Activated CD4-positive, alpha-beta memory T cell treated with anti-CD3 and anti-CD28 coated beads, Interleukin-2, amount 10 ng/mL, durations not matched to agents 7 days and 5 days (primary cell): ENCODE data around the gene SPOCK2. TPM values are rescaled to one million over a fixed set of nuclear protein-coding genes. Genes with fewer than 3 reads are reported as not detected.

Experiments
- CTCF ChIA-PET: fragments of 350-600 bp; sonication (Branson Sonifier 250); formaldehyde crosslinking; loops from one replicate; lab custom pipeline; 2021; ENCODE audit warnings: antibody characterized with exemption, inconsistent platforms; lab: Charles Lee
- POLR2A ChIA-PET: fragments of 350-600 bp; sonication (Branson Sonifier 250); formaldehyde crosslinking; loops from one replicate; lab custom pipeline; 2021; ENCODE audit warnings: antibody characterized with exemption; lab: Charles Lee
- DNase-seq: peaks from one replicate; pipeline ENCODE4 v3.0.0-alpha.2; 2020
- H3K27ac Mint-ChIP-seq: one replicate; pipeline ENCODE4 v1.8.0; 2021; ENCODE audit warnings: mild to moderate bottlenecking, mixed read lengths
- H3K27me3 Mint-ChIP-seq: one replicate; pipeline ENCODE4 v1.8.0; 2021; ENCODE audit warnings: mixed read lengths
- H3K36me3 Mint-ChIP-seq: one replicate; pipeline ENCODE4 v1.8.0; 2021; ENCODE audit warnings: low read depth, mixed read lengths
- H3K4me1 Mint-ChIP-seq: one replicate; pipeline ENCODE4 v1.8.0; 2021; ENCODE audit warnings: mixed read lengths
- H3K4me3 Mint-ChIP-seq: one replicate; pipeline ENCODE4 v1.8.0; 2021; ENCODE audit warnings: mild to moderate bottlenecking, mixed read lengths
- H3K9me3 Mint-ChIP-seq: one replicate; pipeline ENCODE4 v1.8.0; 2021; ENCODE audit warnings: mixed read lengths
- total RNA-seq, 2 experiments: library from RNA; stranded (reverse); gene quantifications; one replicate each; pipeline ENCODE4 v1.2.3, GENCODE V29; 2021

SPOCK2 gene
- total RNA-seq, 2 experiments from 2014 or later, result 418 to 420 TPM

GRCh38 chr10:72073708-72074573, 14.4 kb downstream of the SPOCK2 start:
- Mint-ChIP-seq H3K9me3 (no peaks in the 10 kb centered on the region), H3K27ac (no peak overlapping the region), H3K4me3 (no peak overlapping the region), H3K27me3 (no peaks in the 10 kb centered on the region), H3K4me1 (peaks cover 33% of the 10 kb centered on the region), H3K36me3 (peaks cover 77% of the 10 kb centered on the region)
- no peak for DNase-seq
- CTCF ChIA-PET, result no interaction called here
- POLR2A ChIA-PET, result no interaction called here

DNA sequence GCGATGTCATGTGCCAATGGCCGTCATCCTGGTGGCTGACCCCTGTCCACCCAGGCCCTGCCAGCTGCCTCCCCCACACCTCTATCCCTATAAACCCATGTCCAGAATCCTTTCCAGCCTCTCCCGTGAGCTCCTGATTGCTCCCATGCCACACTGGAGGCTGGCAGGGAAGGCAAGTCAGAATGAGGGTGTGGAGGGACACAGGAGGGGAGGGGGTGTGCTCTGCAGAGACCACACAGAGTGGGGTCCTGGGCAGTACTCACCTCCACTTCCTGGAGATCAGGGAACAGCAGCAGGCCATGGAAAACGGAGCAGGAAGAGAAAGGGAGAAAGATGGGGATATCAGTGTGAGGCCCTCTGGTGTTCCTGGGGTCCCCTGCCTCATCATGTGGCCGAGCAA, 15.7 kb downstream of the SPOCK2 start:
- Mint-ChIP-seq H3K4me1 (peaks cover 24% of the 10 kb centered on the region), H3K27ac (no peak overlapping the region), H3K27me3 (no peaks in the 10 kb centered on the region), H3K9me3 (no peaks in the 10 kb centered on the region), H3K36me3 (peaks cover 82% of the 10 kb centered on the region), H3K4me3 (no peak overlapping the region)
- POLR2A ChIA-PET, result interaction anchor here (1.8 to 1.9 kb wide), 2 partner anchors 11 to 17 kb away, joined by 4 to 6 read pairs; no protein-coding TSS in a partner anchor
- CTCF ChIA-PET, result interaction anchor here (1.0 to 1.5 kb wide), 2 partner anchors 24 to 266 kb away, joined by 3 to 7 read pairs; no protein-coding TSS in a partner anchor
- no peak for DNase-seq

GRCh38 chr10:72072046-72072445, 16.3 kb downstream of the SPOCK2 start:
- H3K27ac Mint-ChIP-seq, result no peak overlapping the region
- H3K4me3 Mint-ChIP-seq, result no peak overlapping the region
- H3K9me3 Mint-ChIP-seq, result no peaks in the 10 kb centered on the region
- no peaks in the 10 kb centered on the region for H3K27me3 Mint-ChIP-seq
- peaks cover 18% of the 10 kb centered on the region for H3K4me1 Mint-ChIP-seq
- DNase-seq, result no peak
- POLR2A ChIA-PET, result interaction anchor here (1.8 to 1.9 kb wide), 2 partner anchors 10 to 17 kb away, joined by 4 to 6 read pairs; no protein-coding TSS in a partner anchor
- CTCF ChIA-PET, result interaction anchor here (1.0 to 1.5 kb wide), 3 partner anchors 23 to 266 kb away, joined by 3 to 7 read pairs (median 4); no protein-coding TSS in a partner anchor
- H3K36me3 Mint-ChIP-seq, result peaks cover 86% of the 10 kb centered on the region

- Mint-ChIP-seq H3K27ac (no peak overlapping the region), H3K4me1 (peaks cover 8% of the 10 kb centered on the region), H3K9me3 (no peaks in the 10 kb centered on the region), H3K27me3 (no peaks in the 10 kb centered on the region), H3K4me3 (no peak overlapping the region), H3K36me3 (peaks cover 90% of the 10 kb centered on the region)
- ChIA-PET CTCF (interaction anchor here (0.9 to 1.7 kb wide), 2 partner anchors 21 to 267 kb away, joined by 4 to 6 read pairs; no protein-coding TSS in a partner anchor), POLR2A (interaction anchor here (0.9 to 1.5 kb wide), 3 partner anchors 10 to 21 kb away, joined by 3 to 4 read pairs (median 3); no protein-coding TSS in a partner anchor)
- no peak for DNase-seq
Measured at GRCh38 chr10:72069751-72070526, 18.4 kb downstream of the SPOCK2 start.

GRCh38 chr10:72068901-72069446, 19.4 kb downstream of the SPOCK2 start:
- Mint-ChIP-seq H3K36me3 (peaks cover 89% of the 10 kb centered on the region), H3K4me1 (peaks cover 6% of the 10 kb centered on the region), H3K27ac (no peak overlapping the region), H3K27me3 (no peaks in the 10 kb centered on the region), H3K4me3 (no peak overlapping the region), H3K9me3 (no peaks in the 10 kb centered on the region)
- no peak for DNase-seq
- CTCF ChIA-PET, result interaction anchor here (0.9 to 1.7 kb wide), 2 partner anchors 20 to 268 kb away, joined by 4 to 6 read pairs; no protein-coding TSS in a partner anchor
- POLR2A ChIA-PET, result interaction anchor here (0.9 to 1.6 kb wide), 4 partner anchors 8 to 147 kb away, joined by 3 to 5 read pairs (median 4); partner anchors contain the start of genes ANAPC16 and ASCC1

- no peaks in the 10 kb centered on the region for H3K27me3 Mint-ChIP-seq
- DNase-seq, result no peak
- ChIA-PET CTCF (interaction anchor here (2.0 kb wide), 1 partner anchor 20 kb away, joined by 8 read pairs; no protein-coding TSS in a partner anchor), POLR2A (interaction anchor here (1.0 to 1.6 kb wide), 4 partner anchors 8 to 148 kb away, joined by 3 to 5 read pairs (median 4); partner anchors contain the start of genes ANAPC16 and ASCC1)
- H3K27ac Mint-ChIP-seq, result no peak overlapping the region
- peaks cover 6% of the 10 kb centered on the region for H3K4me1 Mint-ChIP-seq
- H3K36me3 Mint-ChIP-seq, result peaks cover 89% of the 10 kb centered on the region
- no peak overlapping the region for H3K4me3 Mint-ChIP-seq
- no peaks in the 10 kb centered on the region for H3K9me3 Mint-ChIP-seq
Measured at GRCh38 chr10:72068126-72068765, 20.1 kb downstream of the SPOCK2 start.

DNA sequence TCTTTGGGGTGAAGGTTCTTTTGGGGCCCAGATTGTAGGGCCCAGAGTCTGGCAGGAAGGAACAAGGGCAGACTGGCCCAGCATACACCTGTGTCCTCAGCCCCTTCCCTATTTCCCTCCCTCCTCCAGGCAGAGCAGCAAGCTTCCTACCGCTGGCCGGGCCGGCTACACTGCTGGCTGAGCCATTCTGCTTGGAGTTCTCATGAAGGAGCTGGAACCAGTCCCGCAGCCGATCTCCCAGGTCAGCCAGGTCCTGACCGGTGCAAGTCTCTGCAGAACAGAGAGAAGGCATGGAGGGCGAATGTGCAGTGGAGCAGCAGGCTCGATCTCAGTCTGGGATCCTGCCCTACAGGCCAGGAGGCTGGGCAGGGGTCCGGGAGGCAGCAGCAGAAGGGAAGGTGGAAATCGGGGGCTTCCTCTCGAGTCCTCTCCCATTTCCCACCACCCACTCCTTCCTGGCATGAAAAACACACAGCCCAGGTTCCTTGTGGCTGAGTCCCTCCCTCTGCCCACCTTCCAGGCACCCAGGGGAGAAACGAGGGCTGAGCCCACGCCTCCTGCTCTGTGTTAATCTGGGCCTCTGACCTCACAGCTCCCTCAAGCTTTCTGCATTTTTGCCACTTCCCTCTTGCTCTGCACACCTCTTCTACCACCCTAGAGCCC, 20.8 kb downstream of the SPOCK2 start:
- peaks cover 90% of the 10 kb centered on the region for H3K36me3 Mint-ChIP-seq
- no peak overlapping the region for H3K4me3 Mint-ChIP-seq
- H3K27ac Mint-ChIP-seq, result no peak overlapping the region

DNA sequence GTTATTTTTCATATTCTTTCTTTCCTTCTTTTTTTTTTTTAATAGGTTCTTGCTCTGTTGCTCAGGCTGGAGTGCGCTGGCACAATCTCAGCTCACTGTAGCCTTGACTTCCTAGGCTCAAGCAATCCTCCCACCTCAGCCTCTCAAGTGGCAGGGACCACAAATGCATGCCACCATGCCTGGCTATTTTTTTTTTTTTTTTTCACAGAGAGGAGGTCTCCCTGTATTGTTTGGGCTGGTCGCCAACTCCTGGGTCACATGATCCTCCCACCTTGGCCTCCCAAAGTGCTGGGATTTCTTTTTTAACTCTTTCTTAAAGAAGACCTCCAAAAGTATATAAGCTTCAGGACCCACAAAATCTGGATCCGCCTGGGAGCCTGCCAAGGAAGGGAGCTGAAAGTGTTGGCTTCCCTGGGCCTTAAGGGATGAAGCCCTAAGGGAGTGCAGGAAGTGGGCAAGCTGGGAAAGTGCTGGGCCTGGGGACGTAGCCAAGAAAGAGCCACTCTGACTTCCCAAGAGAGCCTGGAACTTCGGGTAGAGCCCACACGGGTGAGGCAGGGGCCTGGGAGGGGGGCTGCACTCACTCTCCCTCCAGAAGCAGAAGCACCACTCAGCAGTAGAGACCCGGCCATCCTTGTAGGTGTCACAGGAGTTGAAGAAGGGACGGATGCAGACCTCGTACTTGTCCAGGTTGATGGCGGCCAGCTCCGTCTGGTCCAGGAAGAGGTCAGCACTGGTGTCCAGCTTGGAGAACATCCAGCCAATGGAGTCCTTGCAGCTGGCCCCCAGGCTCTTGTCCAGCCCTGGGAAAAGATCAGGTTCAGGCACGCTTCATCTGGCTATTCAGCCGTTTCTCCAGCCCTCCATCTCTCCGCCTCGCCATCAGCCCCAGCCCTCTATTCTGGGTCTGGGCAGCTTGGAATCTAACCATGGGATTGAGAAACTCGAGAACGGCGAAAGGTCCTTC, 21.8 kb downstream of the SPOCK2 start:
- POLR2A ChIA-PET, result interaction anchor here (1.1 to 1.2 kb wide), 4 partner anchors 8 to 22 kb away, joined by 3 to 4 read pairs (median 4); partner anchors contain the start of gene SPOCK2
- H3K36me3 Mint-ChIP-seq, result peaks cover 89% of the 10 kb centered on the region
- CTCF ChIA-PET, result interaction anchor here (0.9 to 2.0 kb wide), 2 partner anchors 18 kb away, joined by 5 to 8 read pairs; no protein-coding TSS in a partner anchor
- DNase-seq, result no peak
- no peaks in the 10 kb centered on the region for H3K9me3 Mint-ChIP-seq
- H3K27me3 Mint-ChIP-seq, result no peaks in the 10 kb centered on the region
- peaks cover 3% of the 10 kb centered on the region for H3K4me1 Mint-ChIP-seq
- no peak overlapping the region for H3K4me3 Mint-ChIP-seq
- no peak overlapping the region for H3K27ac Mint-ChIP-seq

More for the DNA sequence above, 20.8 kb downstream of the SPOCK2 start:
- peaks cover 5% of the 10 kb centered on the region for H3K4me1 Mint-ChIP-seq
- ChIA-PET POLR2A (interaction anchor here (1.1 to 1.6 kb wide), 3 partner anchors 9 to 149 kb away, joined by 3 to 5 read pairs (median 4); partner anchors contain the start of genes ANAPC16 and ASCC1), CTCF (interaction anchor here (2.0 kb wide), 1 partner anchor 19 kb away, joined by 8 read pairs; no protein-coding TSS in a partner anchor)
- H3K9me3 Mint-ChIP-seq, result no peaks in the 10 kb centered on the region
- H3K27me3 Mint-ChIP-seq, result no peaks in the 10 kb centered on the region
- no peak for DNase-seq

DNA sequence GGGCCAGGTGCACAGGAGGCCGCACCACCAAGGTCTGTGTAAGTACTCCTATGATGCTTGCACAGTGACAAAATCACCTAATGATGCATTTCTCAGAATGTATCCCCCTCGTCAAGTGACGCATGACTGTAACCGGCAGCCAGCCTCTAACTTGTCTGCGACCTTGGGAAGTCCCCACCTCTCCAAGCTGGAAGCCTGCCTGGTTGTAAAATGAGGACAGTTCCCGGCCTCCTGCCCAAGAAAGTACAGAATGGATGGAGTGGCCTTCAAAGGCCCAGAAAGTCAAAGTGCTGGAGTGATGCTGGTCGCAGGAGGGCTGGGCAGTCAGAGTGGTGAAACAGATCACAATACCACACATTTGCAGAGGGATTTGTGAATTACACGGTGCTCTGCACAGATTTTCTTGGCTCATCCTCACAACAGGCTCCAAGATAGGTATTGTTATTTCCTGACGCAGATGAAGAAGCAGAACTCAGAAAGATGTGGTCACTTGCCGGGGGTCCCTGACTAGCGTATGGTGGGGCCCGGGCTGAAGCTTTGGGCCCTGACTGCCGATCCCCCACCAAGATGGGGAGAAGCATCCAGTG, 22.8 kb downstream of the SPOCK2 start:
- Mint-ChIP-seq H3K27me3 (no peaks in the 10 kb centered on the region), H3K27ac (no peak overlapping the region), H3K36me3 (peaks cover 89% of the 10 kb centered on the region), H3K4me1 (no peaks in the 10 kb centered on the region), H3K4me3 (no peak overlapping the region), H3K9me3 (no peaks in the 10 kb centered on the region)
- ChIA-PET CTCF (interaction anchor here (0.9 kb wide), 1 partner anchor 17 kb away, joined by 5 read pairs; no protein-coding TSS in a partner anchor), POLR2A (interaction anchor here (1.2 kb wide), 2 partner anchors 20 to 23 kb away, joined by 3 to 4 read pairs; partner anchors contain the start of gene SPOCK2)
- DNase-seq, result no peak
